ENCODE data around the gene COBL. TPM values are rescaled to one million over a fixed set of nuclear protein-coding genes. Genes with fewer than 3 reads are reported as not detected.

The COBL gene
- total RNA-seq, 2 experiments from 2014 or later: not detected

DNA sequence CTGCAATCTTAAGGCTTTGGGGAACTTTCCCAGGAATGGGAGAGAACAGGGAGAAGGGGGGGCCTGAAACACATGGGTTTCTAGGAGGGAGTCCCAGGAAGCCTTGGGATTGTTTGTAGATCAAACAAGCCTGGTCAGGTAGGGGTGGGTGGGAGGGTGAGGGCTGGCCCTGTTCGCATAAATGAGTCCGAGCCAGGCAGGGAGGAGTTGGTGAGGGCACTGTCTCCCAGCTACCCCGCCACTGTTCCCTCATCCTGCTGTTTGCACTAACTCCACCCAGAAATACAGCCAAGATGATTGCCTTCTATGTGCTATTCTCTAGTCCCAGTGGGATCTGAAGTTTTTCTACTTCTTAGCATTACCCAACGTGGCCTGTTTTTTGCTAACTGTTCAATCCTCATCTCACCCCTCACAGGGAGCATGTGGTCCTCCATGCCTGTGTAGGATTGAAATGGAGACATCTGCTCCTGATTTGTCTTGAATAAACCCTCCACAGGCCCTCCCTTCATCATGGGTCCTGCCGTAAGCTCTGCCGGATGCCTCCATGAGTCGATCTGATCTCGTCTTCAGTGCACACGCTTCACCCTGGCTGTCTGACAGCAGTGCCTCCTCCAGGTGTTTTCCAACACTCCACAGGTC, 257.0 kb downstream of the COBL start:
- no peaks in the 10 kb centered on the region for H3K9me3 Mint-ChIP-seq
- intact Hi-C loops (cut with micrococcal nuclease): loop anchor here (2.0 kb wide), 1 partner anchor 101 kb away; no protein-coding TSS in a partner anchor
- no peaks in the 10 kb centered on the region for H3K36me3 Mint-ChIP-seq (ENCODE audit: low read depth)
- H3K27ac Mint-ChIP-seq: no peak overlapping the region
- no peak overlapping the region for H3K4me3 Mint-ChIP-seq
- CTCF ChIA-PET: interaction anchor here (1.1 to 2.8 kb wide), 3 partner anchors 30 to 103 kb away, joined by 3 to 9 read pairs (median 3); no protein-coding TSS in a partner anchor
- no peak for DNase-seq
- H3K4me1 Mint-ChIP-seq (ENCODE audit: low read depth): no peaks in the 10 kb centered on the region
- no peaks in the 10 kb centered on the region for H3K27me3 Mint-ChIP-seq (ENCODE audit: low read depth)

DNA sequence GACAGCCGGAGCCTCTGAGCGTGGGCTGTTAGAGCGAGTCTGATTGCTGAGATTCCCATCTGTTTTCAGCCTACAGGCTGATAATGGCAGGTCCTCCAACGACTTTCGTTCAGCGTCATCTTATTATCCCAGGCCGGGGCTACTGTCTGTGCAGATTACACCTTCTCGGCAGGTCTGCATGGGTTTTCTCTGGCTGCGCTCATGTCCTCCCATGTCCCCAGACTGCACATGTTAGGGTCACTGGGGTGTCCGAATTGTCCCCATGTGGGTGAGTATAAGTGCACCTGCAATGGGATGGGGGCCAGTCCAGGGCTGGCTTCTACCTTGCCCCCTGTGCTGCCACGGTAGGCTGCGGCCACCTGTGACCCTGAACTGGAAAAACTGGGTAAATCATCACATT, 257.8 kb downstream of the COBL start:
- CTCF ChIA-PET: interaction anchor here (1.1 to 1.5 kb wide), 2 partner anchors 31 to 104 kb away, joined by 3 read pairs; no protein-coding TSS in a partner anchor
- intact Hi-C loops (cut with micrococcal nuclease): no loop called here

GRCh38 chr7:51055039-51055840, 261.4 kb downstream of the COBL start:
- no peak overlapping the region for H3K27ac Mint-ChIP-seq

More for the DNA sequence above, 257.8 kb downstream of the COBL start:
- Mint-ChIP-seq H3K4me1 (ENCODE audit: low read depth) (no peaks in the 10 kb centered on the region), H3K9me3 (no peaks in the 10 kb centered on the region), H3K27me3 (ENCODE audit: low read depth) (no peaks in the 10 kb centered on the region), H3K27ac (no peak overlapping the region), H3K36me3 (ENCODE audit: low read depth) (no peaks in the 10 kb centered on the region), H3K4me3 (no peak overlapping the region)
- no peak for DNase-seq

DNA sequence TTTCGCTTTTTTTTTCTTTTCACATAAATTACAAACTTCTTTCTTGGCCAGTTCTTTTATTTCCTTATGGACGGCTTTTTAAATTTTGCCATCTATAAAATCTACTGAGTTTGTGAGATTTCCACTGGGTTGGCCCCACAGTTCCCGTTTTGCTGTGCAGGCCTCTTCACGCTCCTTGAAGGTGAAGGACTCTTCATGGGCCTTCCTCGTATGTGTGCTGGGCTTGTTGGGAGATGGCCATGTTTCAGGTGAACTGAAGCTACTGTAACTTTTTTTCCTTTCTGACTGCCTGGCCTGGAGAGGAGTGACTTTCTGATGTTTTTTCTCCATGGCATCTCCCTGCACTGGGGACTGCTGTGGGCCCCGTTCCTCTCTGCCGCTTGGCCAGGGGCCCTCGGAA, 262.4 kb downstream of the COBL start:
- H3K4me1 Mint-ChIP-seq (ENCODE audit: low read depth): no peaks in the 10 kb centered on the region

More at GRCh38 chr7:51055039-51055840, 261.4 kb downstream of the COBL start:
- Mint-ChIP-seq H3K4me3 (no peak overlapping the region), H3K4me1 (ENCODE audit: low read depth) (no peaks in the 10 kb centered on the region), H3K27me3 (ENCODE audit: low read depth) (no peaks in the 10 kb centered on the region), H3K9me3 (no peaks in the 10 kb centered on the region), H3K36me3 (ENCODE audit: low read depth) (no peaks in the 10 kb centered on the region)
- DNase-seq: no peak
- intact Hi-C loops (cut with micrococcal nuclease): no loop called here
- CTCF ChIA-PET: no interaction called here

GRCh38 chr7:51053160-51053925, 263.3 kb downstream of the COBL start:
- Mint-ChIP-seq H3K4me3 (no peak overlapping the region), H3K36me3 (ENCODE audit: low read depth) (no peaks in the 10 kb centered on the region), H3K27me3 (ENCODE audit: low read depth) (peaks cover 3% of the 10 kb centered on the region), H3K9me3 (no peaks in the 10 kb centered on the region), H3K4me1 (ENCODE audit: low read depth) (no peaks in the 10 kb centered on the region), H3K27ac (no peak overlapping the region)
- CTCF ChIA-PET: interaction anchor here (0.6 to 1.5 kb wide), 2 partner anchors 81 to 88 kb away, joined by 3 to 4 read pairs; no protein-coding TSS in a partner anchor
- no peak for DNase-seq
- intact Hi-C loops (cut with micrococcal nuclease): no loop called here

More for the DNA sequence above, 262.4 kb downstream of the COBL start:
- CTCF ChIA-PET: no interaction called here
- Mint-ChIP-seq H3K27me3 (ENCODE audit: low read depth) (no peaks in the 10 kb centered on the region), H3K4me3 (no peak overlapping the region), H3K27ac (no peak overlapping the region), H3K36me3 (ENCODE audit: low read depth) (no peaks in the 10 kb centered on the region), H3K9me3 (no peaks in the 10 kb centered on the region)
- DNase-seq: no peak
- intact Hi-C loops (cut with micrococcal nuclease): no loop called here

GRCh38 chr7:51046482-51046881, 270.1 kb downstream of the COBL start:
- H3K9me3 Mint-ChIP-seq: no peaks in the 10 kb centered on the region
- CTCF ChIA-PET: interaction anchor here (0.5 kb wide), 1 partner anchor 112 kb away, joined by 3 read pairs; no protein-coding TSS in a partner anchor
- H3K4me1 Mint-ChIP-seq (ENCODE audit: low read depth): no peaks in the 10 kb centered on the region
- H3K4me3 Mint-ChIP-seq: no peak overlapping the region
- no peak for DNase-seq
- no peaks in the 10 kb centered on the region for H3K36me3 Mint-ChIP-seq (ENCODE audit: low read depth)
- peaks cover 3% of the 10 kb centered on the region for H3K27me3 Mint-ChIP-seq (ENCODE audit: low read depth)
- intact Hi-C loops (cut with micrococcal nuclease): no loop called here
- no peak overlapping the region for H3K27ac Mint-ChIP-seq

DNA sequence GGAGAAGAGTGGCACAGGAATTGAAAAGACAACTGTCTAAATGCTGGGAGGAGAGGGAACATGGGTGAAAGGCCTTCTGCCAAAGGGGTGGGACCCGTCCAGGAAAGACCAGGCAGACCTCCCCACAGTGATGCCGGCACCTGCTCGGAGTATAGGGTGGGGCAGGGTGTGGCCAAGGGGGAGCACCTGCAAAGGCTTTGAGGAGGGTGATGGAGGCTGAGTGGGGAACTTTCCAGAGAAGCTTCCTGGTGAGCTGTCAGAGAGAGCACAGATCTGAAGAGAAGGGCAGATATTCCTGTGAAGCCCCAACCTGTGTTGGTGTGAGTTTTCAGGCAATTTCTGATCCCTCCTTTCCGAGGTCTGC, 270.5 kb downstream of the COBL start:
- no peaks in the 10 kb centered on the region for H3K36me3 Mint-ChIP-seq (ENCODE audit: low read depth)
- CTCF ChIA-PET: interaction anchor here (0.5 kb wide), 1 partner anchor 112 kb away, joined by 3 read pairs; no protein-coding TSS in a partner anchor
- H3K4me1 Mint-ChIP-seq (ENCODE audit: low read depth): no peaks in the 10 kb centered on the region
- no peak overlapping the region for H3K4me3 Mint-ChIP-seq
- no peaks in the 10 kb centered on the region for H3K9me3 Mint-ChIP-seq
- H3K27ac Mint-ChIP-seq: no peak overlapping the region
- DNase-seq: no peak
- intact Hi-C loops (cut with micrococcal nuclease): no loop called here
- H3K27me3 Mint-ChIP-seq (ENCODE audit: low read depth): peaks cover 3% of the 10 kb centered on the region

DNA sequence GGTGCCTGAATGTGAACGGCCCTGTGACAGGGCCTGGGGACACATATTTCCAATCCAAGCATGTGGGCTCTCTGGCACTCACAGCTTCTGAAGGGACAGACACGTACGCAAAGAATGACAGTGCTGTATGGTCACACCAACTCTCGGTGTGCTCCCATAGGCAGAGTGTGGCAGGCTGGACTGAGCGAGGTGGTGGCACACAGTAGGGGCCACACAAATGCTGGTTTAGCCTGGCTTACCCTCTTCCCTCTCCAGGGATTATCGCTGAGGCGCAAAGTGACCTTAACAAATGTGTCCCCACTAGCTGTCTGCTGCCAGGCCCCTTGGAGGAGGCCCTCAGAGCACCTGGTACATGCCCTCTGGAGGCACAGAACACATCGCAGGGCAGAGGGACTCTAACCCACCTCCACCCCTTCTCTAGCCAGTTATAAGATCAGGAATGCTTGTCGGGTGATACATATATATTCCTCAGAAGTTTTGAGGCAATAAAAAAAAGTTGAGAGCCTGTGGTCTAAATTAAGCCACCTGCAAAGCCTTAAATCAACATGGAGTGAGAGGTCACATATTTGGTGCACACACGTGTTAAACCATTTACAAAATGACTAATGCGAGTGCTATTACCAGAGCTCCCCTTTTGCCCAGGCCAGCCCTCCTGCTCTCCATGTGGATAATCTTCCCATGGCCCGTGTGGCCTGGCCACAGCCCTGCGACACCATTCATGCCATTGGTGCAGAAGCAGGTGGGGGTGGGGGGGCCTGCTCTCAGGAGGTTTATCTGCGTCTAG, 271.1 kb downstream of the COBL start:
- intact Hi-C loops (cut with micrococcal nuclease): no loop called here
- CTCF ChIA-PET: interaction anchor here (0.5 kb wide), 1 partner anchor 111 kb away, joined by 3 read pairs; no protein-coding TSS in a partner anchor
- Mint-ChIP-seq H3K4me1 (ENCODE audit: low read depth) (no peaks in the 10 kb centered on the region), H3K36me3 (ENCODE audit: low read depth) (no peaks in the 10 kb centered on the region), H3K4me3 (no peak overlapping the region), H3K27ac (no peak overlapping the region), H3K27me3 (ENCODE audit: low read depth) (peaks cover 3% of the 10 kb centered on the region), H3K9me3 (no peaks in the 10 kb centered on the region)
- DNase-seq: no peak

GRCh38 chr7:51043461-51043860, 273.1 kb downstream of the COBL start:
- H3K27me3 Mint-ChIP-seq (ENCODE audit: low read depth): no peaks in the 10 kb centered on the region
- CTCF ChIA-PET: interaction anchor here (0.8 kb wide), 1 partner anchor 9 kb away, joined by 3 read pairs; no protein-coding TSS in a partner anchor
- H3K4me3 Mint-ChIP-seq: no peak overlapping the region
- no peak for DNase-seq
- H3K4me1 Mint-ChIP-seq (ENCODE audit: low read depth): no peaks in the 10 kb centered on the region
- intact Hi-C loops (cut with micrococcal nuclease): no loop called here
- H3K9me3 Mint-ChIP-seq: no peaks in the 10 kb centered on the region
- no peak overlapping the region for H3K27ac Mint-ChIP-seq
- H3K36me3 Mint-ChIP-seq (ENCODE audit: low read depth): no peaks in the 10 kb centered on the region

DNA sequence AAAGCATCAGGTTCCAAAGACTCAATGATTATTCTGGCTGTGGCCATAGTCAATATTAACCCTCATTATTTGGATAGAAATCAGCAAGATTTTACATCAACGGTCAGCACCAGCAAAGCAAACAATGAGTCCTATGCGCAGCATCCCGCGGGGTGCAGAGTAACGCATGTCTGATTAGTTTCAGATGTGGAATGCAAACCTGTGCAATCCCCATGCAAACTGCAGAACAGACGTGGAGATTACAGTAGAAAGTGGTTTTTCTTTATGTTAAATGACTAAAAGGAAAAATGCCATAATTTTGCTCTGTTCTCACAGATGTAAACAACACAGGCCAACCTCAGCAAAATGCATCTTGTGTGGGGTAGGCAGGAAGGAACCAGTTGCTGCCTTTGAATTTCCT, 275.8 kb downstream of the COBL start:
- no peaks in the 10 kb centered on the region for H3K4me1 Mint-ChIP-seq (ENCODE audit: low read depth)
- CTCF ChIA-PET: no interaction called here
- no peak for DNase-seq
- H3K36me3 Mint-ChIP-seq (ENCODE audit: low read depth): no peaks in the 10 kb centered on the region
- intact Hi-C loops (cut with micrococcal nuclease): no loop called here
- H3K27me3 Mint-ChIP-seq (ENCODE audit: low read depth): no peaks in the 10 kb centered on the region
- H3K4me3 Mint-ChIP-seq: no peak overlapping the region
- no peak overlapping the region for H3K27ac Mint-ChIP-seq
- H3K9me3 Mint-ChIP-seq: no peaks in the 10 kb centered on the region

GRCh38 chr7:51038573-51038972, 278.0 kb downstream of the COBL start:
- H3K4me1 Mint-ChIP-seq (ENCODE audit: low read depth): no peaks in the 10 kb centered on the region
- H3K36me3 Mint-ChIP-seq (ENCODE audit: low read depth): no peaks in the 10 kb centered on the region
- no peak overlapping the region for H3K4me3 Mint-ChIP-seq
- intact Hi-C loops (cut with micrococcal nuclease): no loop called here
- no peak overlapping the region for H3K27ac Mint-ChIP-seq
- CTCF ChIA-PET: no interaction called here
- DNase-seq: no peak
- no peaks in the 10 kb centered on the region for H3K9me3 Mint-ChIP-seq
- H3K27me3 Mint-ChIP-seq (ENCODE audit: low read depth): no peaks in the 10 kb centered on the region

DNA sequence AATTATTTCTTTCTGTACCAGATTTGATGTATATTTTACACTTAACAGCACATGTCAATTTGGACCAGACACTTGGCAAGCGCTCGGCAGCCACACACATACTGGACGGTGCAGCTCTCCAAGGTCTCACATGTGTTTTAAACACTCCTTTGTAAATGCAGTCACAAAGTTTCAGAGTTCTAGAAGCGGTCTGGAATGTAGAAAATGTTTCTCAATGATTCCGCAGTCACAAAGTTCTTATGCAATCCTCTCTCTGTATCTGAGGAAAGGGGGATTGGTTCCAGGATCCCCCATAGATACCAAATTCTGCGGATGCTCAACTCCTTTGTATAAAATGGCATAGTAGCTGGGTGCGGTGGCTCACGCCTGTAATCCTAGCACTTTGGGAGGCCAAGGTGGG, 280.9 kb downstream of the COBL start:
- CTCF ChIA-PET: no interaction called here
- H3K27me3 Mint-ChIP-seq (ENCODE audit: low read depth): no peaks in the 10 kb centered on the region
- H3K27ac Mint-ChIP-seq: no peak overlapping the region
- H3K36me3 Mint-ChIP-seq (ENCODE audit: low read depth): no peaks in the 10 kb centered on the region
- intact Hi-C loops (cut with micrococcal nuclease): no loop called here
- DNase-seq: no peak
- H3K4me3 Mint-ChIP-seq: no peak overlapping the region
- no peaks in the 10 kb centered on the region for H3K9me3 Mint-ChIP-seq
- no peaks in the 10 kb centered on the region for H3K4me1 Mint-ChIP-seq (ENCODE audit: low read depth)
